ENCODE data around the gene PRDM5.
A peak's percentile ranks its signal among the peaks of the same experiment; 100 is the strongest.

The PRDM5 gene

DNA sequence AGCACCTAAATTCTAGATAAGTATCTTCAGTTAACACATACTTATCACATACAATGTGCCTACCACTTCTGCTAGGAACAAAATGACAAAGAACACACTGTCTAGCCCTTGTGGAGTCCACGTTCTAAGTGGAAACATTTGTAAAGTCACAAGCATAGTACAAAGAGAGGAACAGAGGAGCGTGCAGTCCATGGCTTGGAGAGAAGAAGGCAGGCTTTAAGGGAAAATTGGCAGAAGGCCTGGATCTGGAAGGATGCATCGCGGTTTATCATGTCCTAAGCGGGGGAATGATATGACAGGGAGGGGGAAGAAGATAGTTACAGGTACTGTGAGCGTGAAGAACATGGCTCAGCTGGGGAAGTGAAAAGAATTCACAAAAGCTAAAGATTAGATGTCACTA, 218.0 kb downstream of the PRDM5 start:
- DNase-seq (ENCODE audit: low read depth, low spot score) = no peak

DNA sequence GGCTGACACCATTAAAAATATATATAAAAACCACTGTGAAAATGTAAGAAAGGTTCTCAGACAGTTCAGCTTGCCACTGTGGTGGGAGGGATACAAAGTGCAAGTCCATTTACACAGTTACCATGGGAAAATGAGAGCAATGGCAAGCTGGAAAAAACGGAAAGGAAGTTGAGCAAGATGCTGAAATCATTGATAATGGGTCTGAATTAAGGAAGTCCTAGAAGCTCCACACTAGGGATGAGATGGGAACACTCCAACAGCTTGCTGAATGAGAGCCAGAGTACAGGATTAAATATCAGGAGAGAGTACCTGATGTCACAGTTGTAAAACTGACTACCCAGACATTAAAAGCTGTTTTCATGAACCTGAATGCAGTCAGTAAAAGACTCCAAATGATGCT, 218.6 kb downstream of the PRDM5 start:
- no peak for DNase-seq (ENCODE audit: low read depth, low spot score)

DNA sequence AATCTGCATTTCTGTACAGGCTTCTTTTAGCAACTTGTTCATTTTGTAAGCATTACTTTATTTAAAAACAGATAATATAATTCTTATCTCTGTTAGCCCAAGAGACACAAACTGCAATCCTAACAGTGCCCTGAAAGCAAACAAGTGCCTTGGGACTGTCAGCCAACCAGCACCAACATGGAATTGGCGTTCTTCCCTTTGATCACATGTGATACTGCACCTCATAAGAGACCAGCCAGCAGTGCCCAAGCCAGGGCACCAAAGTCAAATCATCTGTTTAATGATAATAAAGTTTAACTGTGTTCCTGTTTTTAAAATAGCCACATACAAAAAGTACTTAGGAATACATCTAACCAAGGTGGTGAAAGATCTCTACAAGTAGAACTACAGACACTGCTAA, 223.2 kb downstream of the PRDM5 start:
- DNase-seq (ENCODE audit: low read depth, low spot score) = no peak

DNA sequence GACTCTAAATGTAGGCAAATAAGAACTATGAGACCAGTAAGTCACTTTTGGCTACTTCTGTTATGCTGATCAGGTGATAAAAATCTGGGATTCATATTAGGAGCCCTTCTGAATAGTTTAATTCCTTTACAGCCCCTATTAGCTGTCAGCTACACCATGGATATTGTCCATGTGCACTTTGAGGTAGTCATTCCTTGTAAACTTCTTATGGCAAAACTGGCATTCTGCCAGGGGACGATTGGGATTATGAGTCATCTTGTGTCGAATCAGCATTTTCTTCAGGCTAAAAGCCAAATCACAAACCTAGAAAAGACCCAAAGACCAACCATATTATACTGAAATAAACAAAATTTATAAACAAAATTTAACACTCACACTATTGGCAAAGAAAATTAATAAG, 227.6 kb downstream of the PRDM5 start:
- DNase-seq (ENCODE audit: low read depth, low spot score) = peak; percentile 29

DNA sequence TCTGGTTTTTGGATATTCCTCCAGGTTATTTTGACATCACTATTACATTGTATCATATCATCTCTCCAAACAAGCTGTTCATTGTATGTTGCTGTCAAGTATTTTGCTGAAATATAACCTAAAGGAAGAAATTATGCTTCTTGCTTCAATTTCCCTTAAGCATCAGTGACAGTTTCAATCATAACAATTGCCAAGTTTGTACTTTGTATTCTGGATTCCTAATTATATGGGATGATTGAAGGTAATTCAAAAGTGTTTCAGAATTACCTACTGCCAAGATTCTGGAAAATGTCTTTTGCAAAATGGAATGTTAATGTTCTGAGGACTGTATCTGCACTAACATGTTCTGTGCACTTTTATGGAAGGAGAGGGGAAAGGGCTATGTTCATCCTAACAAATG, 228.7 kb downstream of the PRDM5 start:
- DNase-seq (ENCODE audit: low read depth, low spot score) = no peak

DNA sequence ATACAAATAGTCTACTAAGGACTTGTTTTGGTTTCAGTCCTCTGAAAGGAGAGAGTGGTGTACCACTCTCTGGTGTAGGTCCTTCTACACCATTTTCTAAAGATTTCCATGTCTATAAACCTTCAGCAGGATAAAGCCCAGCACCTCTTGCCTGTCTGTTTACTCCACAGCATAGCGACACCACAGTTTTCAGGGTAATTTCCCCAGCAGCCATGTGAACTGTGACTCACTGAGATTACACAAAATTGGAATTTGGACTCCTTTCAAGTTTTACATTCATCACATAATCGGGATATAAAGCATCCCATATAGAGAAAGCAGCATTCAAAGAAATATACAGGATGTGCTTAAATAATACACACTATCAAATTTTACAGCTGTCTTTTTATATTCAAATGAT, 229.6 kb downstream of the PRDM5 start:
- DNase-seq (ENCODE audit: low read depth, low spot score) = peak; percentile 22

DNA sequence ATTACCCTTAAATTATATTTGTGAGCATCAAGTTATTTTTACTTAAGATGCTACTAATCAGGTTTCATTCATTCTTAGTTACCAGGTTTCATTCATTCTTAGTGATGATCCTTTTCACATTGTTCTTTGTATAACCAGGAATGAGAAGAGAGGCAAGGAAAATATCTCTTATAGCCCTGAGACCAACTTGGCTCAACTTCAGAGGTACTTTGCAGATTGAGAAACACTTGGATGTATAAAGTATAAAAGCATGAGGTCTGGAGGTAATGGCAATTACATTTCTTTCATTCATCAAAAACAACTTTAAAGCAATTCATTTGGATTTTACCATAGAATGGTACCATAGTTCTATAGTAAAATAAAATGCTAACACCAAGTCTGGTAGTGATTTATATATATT, 231.0 kb downstream of the PRDM5 start:
- no peak for DNase-seq (ENCODE audit: low read depth, low spot score)

DNA sequence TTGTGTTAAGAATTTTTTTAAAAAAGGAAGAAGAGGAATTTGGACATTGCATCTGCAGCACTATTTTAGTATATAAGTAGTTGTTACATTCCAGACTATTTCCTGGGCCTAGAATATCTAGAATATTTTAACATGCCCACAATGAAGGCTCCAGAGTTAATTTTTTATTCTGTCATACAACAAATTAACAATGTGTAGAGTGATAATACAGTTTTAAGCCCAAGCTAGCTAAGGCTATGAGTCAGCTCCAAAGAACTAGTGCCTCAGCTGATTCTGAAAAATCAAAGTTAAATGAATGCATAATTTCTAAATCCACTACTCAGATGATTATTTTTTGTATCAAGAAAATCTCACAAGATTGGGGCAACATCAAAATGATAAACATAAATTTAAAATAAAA, 231.4 kb downstream of the PRDM5 start:
- DNase-seq (ENCODE audit: low read depth, low spot score) = no peak

DNA sequence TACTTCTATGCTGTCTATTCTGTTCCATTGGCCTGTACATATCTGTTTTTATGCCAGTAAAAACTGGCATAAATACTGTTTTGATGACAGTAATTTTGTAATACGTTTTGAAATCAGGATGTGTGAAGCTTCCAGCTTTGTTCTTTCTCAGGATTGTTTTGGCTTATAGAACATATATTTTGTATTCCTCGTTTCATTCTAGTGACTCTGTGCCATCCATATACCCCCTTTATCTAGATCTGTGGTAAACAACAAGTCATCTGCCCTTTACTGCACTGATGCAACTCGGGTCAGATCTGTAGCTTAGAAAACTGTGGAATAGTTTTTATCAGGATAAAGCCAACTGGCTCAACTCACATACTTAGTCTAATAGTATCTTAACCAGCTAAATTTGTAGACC, 233.7 kb downstream of the PRDM5 start:
- DNase-seq (ENCODE audit: low read depth, low spot score) = no peak

DNA sequence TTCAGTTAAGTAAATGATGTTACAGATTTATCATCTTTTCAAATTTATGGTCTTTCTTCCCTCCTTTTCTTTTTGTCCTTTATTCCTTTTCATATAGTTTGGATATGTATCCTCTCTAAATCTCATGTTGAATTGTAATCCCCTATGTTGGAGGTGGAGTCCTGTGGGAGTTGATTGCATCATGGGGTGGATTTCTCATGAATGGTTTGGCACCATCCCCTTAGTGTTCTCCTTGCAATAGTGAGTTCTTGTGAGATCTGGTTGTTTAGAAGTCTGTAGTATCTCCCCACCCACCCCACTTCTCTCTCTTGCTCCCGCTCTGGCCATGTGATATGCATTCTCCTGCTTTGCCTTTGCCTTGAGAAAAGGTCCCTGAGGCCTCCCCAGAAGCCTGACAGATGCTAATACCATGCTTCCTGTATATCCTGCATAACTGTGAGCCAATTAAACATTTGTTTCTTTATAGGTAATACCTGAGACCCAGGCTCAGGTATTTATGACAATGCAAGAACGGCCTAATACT, 236.7 kb downstream of the PRDM5 start:
- DNase-seq (ENCODE audit: low read depth, low spot score) = no peak

DNA sequence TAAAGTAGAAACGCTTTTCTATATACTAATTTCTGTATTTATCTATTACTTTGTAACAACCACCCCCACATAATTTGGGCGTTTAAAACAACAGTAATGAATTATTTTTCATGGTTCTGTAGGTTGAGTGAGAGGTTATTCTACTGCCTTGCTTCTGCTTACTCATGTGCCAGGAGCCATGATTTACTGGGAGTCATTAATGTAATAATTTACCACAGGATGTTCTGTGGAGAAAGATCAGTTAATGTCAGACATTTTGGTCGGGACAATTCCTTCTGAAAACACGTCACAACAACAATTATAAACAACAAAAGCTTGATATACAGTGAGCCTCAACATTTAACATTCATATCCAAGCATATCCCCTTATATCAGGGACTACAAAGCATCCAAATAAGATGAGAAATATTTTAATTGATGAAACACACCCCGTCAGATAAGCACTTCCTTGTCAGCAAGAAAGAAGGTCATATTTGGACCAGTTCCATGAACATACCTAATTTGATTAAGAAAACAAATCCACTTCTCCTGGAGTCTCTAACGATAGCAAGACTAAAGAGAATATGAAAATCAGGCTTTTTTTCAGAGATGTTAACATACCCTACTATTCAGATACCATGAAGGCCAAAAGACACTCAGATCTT, 238.5 kb downstream of the PRDM5 start:
- no peak for DNase-seq (ENCODE audit: low read depth, low spot score)

DNA sequence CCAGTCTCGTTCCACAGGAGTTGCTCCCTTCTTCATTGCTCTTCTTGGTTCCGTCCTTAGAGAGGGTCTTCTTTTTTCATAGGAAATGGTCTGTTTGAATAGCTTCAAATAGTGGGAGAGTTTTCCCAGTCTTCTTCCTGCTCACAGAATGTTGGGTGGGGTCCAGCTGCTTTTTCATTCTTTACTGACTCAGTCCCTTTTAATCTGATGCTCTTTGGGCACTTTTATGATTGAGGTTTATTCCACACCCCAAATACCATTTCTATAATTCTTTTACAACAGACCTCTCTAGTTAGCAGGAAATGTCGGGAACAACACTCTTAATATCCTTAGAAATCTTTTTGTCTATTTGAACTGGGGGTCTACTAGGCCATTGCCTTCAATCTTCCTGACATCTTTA, 239.5 kb downstream of the PRDM5 start:
- DNase-seq (ENCODE audit: low read depth, low spot score) = no peak

DNA sequence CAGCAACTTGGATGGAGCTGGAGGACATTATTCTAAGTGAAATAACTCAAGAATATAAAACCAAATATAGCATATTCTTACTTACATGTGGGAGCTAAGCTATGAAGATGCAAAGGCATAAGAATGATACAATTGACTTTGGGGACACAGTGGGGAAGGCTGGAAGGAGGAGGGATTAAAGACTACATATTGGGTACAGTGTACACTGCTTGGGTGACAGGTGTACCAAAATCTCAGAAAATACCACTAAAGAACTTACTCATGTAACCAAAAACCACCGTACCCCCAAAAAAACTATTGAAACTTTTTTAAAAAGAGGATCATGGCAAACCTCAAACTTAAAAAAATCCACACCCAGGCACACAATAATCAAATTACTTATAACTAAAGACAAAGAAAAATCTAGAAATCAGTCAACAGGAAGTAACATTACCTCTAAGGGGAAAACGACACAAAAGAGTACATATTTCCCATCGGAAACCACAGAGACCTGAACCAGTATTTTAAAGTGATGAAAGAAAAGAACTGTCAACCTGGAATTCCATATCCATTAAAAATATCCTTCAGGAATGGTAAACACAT, 241.8 kb downstream of the PRDM5 start:
- DNase-seq (ENCODE audit: low read depth, low spot score) = no peak

DNA sequence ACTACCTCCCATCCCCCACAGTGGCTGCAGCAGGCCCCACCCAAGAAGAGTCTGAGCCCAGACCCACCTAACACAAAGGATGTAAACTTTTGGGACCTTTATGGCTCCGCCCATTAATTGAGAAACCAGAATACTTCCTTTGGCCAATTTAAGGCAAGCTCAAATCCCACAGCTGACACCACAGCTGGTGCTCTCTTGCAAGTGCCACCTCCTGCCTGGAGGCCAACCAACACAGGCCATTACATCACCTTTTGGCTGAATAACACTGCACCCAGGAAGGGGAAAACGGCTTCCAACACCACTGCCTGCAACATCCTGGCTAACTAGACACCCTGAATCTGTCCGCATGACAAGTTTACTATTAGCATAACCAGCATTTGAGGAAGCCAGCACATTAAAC, 248.8 kb downstream of the PRDM5 start:
- DNase-seq (ENCODE audit: low read depth, low spot score) = no peak

DNA sequence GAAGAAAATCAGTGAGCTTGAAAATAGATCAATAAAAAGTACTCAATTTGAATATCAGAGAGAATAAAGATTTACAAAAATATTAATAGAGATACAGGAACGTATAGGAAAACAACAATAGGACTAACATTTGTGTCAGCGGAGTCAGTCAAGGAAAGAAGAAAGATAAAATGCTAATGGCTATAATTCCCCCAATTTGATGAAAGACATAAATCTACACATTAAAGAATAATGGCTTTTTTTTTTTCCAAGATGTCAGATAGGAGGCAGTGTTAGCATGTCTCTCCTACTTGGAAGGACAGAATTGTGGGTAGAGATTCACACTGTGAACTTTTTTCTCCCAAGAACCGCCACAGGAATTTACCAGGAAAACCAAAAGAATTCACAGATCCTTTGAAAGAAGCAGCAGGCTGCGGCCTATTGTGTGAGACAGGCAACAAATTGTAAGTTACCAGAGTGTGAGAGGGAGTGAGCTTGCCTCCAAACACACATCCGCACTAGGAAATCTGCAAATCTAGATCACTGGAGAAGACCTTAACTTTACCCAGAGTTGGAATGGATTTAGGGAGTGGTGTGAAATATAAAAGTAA, 249.9 kb downstream of the PRDM5 start:
- DNase-seq (ENCODE audit: low read depth, low spot score) = no peak

DNA sequence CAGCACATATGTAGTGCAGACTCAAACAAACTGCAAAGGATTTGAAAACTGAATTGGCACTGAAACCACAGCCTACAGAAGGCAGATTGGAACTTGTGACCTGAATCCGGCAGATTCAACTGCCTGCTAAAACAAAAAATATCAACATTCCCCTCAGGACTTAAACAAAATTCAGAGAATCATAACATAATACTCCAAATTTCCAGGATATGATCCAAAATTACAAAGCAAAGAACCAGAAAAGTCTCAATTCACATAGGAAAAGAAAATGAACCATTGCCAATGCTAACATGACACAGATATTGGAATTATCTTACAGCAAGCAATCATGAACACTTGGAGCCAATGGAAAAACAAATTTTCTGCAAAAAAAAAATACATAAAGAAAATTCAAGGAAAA, 250.4 kb downstream of the PRDM5 start:
- no peak for DNase-seq (ENCODE audit: low read depth, low spot score)

DNA sequence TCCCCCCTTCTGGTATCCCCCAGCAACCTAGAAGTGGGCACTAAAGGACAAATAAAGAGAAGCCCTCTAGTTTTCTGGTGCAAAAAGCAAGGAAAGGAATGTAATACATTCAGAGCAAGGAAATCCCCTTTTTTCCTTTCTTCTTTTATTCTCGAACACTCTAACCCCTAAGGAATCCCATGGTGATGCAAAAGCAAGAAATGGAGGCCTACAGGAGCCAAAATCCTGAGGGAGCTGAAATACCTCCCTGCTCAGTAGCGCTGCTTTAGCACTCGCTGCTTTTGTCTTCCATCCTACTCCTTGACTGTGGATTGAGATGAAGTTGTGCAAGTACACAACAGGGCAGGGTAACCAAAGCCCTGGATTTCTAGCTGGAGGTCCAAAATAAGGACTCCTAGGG, 251.0 kb downstream of the PRDM5 start:
- no peak for DNase-seq (ENCODE audit: low read depth, low spot score)

DNA sequence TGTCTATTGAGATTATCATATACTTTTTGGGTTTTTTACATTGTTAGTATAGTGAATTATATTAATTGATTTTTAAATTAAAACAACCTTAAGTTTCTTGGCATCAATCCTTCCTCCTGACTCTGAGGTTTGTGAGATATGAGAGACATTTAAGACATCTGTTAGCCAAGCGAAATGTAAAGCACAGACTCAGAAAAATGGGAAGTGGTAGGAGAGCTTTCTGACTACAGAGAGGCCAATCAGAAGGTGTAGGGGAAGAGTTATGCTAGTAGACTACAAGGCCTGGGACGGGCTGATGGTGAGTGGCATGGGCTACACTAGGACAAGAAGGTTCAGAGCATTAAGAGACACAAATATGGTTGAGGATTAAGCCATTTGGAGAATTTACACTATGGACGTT, 255.4 kb downstream of the PRDM5 start:
- DNase-seq (ENCODE audit: low read depth, low spot score) = no peak

DNA sequence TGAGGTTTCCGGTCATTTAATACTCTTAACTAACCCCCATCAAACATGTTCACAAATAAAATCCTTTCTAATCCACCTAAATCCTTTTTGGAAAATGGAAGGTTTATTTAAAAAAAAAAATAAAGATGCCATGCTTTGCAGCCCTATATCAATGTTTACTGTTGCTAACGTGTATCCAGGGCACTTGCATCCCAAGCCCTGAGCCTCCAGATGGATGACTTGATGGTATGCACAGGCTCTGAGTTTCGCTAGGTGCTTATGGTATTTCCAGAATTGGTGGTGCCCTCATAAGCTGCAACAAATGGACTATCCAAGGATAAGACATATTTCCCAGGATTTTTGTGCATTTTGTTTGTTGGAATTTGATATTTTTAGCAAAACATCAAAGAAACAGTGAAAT, 257.7 kb downstream of the PRDM5 start:
- no peak for DNase-seq (ENCODE audit: low read depth, low spot score)

DNA sequence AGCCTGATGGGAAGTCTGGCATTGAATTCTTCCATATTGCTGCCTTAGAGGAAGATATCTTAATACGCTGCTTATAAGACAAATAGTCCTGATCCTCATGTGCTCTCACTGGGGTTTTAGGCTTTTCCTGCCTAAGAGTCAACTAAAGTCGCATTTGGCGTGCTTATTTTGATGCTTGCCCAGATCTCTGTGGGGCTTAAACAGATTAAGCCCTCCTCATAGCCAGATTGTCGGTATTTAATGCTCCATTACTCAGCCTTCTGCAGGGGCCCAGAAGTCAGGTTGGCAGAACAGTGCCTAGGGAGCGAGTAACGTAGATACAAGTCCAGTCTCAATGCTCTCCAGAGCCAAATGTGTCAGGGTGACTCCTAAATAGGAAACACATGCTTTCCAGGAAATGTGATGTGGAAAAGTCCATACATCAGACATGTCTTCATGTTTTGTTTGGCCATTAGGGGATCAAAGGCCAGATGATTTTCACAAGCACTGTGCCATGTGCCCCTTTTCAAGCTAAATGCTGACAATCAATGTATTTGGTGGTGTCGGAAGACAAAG, 262.8 kb downstream of the PRDM5 start:
- no peak for DNase-seq (ENCODE audit: low read depth, low spot score)

DNA sequence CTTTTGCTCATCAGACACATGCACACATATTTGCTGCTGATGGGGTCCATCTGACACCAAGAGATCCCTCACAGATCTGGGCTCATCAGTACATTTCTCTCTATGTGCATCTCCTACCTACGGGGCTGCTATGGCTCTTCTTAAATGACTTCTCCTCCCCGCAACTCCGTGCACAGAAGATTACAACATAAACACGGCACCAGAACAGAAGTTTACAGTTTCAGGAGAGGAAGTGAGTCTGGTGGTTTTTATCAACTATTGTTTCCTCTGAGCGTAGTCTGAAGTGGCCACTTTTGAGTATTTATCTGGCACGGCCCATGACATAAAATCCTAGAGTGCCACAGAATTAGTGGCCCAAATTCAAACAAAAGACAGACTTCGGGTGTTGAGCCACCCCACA, 263.8 kb downstream of the PRDM5 start:
- no peak for DNase-seq (ENCODE audit: low read depth, low spot score)

DNA sequence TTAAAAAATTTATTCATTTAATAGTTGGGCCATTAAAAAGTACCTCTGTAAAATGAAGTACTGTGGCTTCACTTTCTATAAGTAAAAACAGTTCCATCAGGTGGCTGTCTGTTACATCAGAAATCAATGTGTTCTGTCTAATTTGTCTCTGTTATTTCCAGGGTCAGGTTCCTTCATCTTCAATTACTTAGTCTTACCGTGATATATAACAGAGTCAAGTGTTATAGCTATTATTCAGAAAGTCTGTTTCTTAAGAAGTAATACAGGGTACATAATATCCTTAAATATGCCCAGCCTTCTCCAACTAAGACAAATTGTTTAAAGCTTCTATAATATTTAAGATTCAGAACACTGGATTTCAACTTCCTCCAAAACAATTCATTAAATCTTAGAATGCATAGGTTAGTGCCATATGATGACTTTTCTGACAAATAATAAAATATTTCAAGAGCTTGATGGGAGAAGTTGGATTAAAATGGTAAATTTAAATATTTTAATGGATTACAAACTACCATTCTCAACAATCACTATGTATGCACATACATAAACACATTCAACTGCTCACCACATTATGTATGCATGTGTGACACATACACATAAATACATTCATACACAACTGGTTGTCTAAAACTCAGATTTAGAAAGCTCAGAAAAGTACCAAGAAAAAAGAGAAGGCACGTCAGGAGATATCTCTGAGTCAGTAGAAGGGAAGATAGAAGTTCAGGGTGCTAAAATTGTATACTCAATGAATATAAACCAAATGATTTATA, 268.5 kb downstream of the PRDM5 start:
- no peak for DNase-seq (ENCODE audit: low read depth, low spot score)
